Activated naive CD4-positive, alpha-beta T cell treated with anti-CD3 and anti-CD28 coated beads, Interleukin-2, amount 50 U/mL, for 16 hours (primary cell): ENCODE measurements around the gene NCF2.

ENCODE experiments used
- DNase-seq: peaks from one replicate; pipeline ENCODE4 v3.0.0-alpha.2; 2020

The NCF2 gene

DNA sequence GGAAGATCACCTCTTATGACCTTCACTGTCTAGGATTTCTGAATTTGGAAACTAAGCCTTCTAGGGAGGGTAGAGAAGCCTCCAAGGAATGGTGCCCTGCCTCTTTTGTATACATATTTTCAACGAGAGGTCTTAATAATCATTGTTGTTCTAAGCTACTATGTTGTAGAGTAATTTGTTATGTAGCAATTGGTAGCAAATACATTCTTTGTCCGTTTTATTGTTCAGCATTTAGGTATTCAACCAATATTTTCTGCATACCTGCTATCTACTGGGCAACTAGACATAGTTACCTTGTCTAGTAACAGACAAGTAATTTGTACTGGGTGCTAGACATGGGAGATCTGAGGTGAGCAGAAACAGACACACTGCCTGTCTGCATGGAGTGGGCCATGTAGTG, 20.8 kb upstream of the NCF2 start:
- no peak for DNase-seq

DNA sequence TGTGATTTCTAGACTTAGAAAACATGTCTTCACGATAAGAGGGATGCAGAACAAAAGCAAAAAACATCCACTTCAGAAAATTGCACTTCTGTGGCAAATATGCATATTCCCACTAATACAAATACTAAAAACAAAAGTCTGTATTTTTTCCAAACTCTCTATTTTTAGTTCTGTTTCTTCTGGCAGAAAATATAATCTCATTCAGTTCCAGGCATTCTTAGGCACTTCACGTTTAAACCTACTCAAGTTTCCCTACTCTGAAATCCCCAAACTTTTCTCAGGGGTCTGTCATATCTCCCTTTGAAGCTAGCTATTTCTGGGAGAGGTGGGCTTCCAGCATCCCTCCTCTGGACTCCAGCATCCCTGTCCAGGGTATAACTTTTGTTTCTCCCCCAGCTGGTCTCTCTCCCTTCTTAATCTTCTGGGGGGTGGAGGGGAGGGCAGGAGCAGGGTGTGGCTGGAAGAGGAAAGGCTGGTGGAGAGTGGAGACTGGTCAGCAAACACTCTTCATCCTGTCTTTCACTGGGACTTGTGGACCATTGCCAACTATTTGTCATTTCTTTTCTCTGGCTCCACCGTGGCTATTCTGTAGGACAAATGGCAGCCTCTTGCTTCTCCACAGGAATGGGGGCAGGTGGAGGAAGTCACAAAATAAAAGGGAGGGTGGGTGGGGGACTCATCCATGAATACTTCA, 19.6 kb upstream of the NCF2 start:
- no peak for DNase-seq

DNA sequence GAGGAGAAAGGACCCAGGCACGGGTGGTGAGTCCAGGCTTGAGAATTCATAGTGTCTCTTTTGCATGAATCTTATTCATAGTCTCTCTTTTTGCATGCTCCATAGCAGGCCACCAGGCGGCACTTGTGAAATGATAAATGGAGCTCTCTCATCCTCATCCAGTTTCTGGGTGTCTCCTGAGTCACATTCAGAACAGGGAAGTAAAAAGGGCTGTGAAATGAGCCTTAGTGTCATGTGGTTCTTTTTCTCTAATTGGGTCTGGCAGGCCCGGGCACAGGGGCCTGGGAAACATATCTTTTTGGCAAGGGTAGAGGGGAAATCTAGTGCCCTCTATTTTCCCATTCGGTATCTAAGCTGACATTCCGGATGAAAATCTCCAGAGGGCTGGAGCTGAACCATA, 19.1 kb upstream of the NCF2 start:
- no peak for DNase-seq

DNA sequence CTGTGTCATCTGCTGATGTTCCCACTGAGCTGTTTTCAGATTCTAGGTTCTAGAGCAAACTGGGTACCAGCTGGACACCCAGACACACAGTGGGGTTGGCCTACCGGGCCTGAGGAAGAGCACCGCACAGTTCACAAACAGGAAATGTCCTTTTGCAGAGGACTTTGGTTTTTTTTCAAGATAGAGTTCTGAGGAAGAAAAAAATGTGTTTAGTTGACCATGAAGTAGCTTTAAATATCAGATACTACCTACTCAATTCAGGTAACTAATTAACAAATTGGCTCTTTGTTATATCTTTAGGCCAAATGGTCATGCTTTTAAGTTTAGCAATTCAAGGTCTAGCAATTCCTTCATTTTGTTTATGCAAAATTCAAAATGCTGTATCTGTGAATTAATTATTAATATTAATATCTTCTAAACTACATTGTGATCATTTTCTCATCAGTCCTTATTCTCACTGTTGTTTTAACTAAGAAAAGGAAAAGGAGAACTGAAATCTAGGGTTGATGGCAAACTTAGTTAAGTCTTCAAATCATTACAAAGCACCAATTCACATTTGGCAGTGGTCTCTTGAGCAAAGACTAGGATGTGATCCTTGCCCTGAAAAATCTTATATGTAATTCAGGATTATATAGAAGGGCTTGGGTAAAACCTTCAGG, 17.2 kb upstream of the NCF2 start:
- no peak for DNase-seq

DNA sequence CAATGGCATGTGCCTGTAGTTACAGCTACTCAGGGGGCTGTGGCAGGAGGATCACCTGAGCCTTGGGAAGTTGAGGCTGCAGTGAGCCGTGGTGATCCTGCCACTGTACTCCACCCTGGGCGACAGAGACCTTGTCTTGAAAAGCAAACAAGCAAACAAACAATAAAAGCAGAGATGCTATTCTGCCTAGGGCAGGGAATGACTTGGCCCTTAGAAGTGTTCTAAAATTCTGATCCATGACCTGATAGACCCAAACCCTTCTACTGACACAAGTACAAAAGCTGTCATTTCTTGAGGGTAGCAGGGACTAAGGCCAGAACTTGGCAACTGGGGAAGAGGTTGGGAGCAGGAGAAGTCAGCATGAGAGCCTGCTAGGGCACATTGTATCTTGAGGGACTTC, 15.6 kb upstream of the NCF2 start:
- no peak for DNase-seq

DNA sequence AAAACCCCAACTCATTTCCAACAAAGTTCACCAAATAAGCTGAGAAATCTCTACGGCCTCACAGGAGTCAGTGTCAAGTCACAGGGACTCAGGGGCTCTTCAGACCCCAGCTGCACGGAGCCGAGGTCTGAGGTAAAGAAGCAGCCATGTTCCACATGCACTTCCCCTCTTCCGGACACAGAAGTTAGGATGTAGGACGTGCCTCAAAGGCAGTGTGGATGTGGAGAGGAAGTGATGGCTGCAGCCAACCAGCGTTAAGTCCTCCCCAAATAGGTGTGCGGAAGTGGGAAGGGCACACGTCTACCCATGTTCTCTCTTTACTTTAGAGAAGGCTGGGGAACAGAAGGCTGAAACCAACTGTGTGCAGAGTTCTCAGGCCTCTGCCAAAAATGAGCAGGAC, 14.6 kb upstream of the NCF2 start:
- no peak for DNase-seq

DNA sequence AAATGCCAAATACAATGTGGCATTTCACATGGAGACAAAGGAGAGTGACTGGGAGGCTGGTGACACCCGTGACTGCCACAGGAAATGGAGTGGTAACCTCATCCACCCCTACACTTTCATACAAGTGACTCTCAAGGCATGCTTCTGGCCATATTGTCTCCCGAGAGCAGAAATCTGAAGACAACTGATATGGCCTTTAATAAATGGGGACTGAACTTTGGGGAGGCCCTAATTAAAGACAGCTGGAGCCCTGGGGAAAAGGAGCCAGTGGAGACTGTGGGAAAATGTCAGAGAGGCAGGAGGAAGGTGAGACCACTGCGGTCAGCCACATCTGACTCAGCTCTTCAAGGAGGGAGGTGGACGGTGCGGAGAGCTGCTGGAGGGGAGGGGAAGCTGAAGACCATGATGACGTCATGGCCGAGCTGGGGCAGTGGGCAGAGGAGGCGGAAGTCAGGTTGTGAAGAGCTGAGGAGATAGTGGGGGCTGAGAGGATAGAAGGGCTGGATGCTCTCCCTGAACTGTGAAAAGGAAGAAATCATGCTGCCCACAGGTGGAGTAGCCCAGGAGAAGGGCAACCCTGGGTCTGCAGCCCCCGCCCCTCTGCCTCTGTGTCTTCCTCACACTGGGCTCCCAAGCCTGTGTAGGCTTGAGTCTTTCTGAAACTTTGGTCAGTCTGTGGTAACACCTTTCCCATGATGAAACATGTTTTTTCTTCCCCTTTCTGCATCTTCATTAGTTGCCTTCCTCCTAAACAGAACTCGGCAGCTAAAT, 14.0 kb upstream of the NCF2 start:
- no peak for DNase-seq

DNA sequence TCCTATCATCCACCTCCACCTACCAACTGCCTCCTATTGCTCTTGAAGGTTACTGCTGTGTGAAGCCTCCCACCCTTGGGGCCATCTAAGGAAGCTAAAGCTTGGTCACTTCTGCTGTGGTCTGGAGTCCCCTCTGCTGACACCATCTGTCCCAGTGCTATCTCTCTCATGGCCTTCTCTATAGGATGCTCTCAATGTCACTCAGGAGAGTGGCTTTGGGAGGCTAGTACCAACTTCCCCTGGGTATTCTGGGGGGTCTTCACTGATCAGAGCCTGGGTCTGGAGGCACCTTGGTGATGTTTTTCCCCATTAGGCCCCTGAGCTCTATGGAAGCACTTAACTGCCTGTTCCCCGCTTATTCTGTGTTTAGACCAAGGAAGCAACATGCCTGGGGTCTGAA, 12.3 kb upstream of the NCF2 start:
- no peak for DNase-seq

DNA sequence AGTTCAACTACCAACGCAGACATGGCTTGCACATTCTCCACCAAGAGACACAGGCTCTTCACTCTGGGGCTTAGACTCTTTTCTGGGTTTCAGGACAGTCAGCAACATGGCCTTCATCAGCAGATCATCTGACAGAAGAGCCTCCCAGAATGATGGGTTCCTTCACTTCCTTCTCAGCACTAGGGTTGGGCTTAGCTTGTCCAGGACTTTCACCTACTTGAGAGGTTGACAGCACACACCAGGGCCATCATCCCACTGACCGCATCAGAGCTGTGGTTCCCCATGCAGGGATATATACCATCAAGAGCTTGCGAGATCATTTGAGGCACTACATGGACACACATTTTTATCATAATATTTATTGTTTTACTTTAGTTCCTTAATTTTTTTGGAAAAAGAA, 10.4 kb upstream of the NCF2 start:
- no peak for DNase-seq

DNA sequence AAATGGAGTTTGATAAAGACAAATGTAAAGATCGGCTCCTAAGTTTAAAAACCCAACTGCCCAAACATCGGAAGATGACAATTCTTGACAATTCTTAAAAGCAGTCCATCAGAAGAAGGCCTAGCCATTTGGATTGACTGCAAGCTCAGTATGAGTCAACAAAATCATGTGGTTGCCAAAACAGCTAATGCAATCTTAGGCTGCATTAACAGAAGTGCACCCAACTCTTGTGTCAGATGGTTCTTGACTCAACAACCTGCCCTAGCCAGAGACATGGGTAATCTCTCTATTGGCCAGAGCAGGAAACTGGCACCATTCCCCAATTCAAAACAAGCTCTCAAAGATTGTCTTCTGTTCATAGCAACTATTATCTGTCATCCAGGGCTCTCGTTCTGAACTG, 9.9 kb upstream of the NCF2 start:
- no peak for DNase-seq

DNA sequence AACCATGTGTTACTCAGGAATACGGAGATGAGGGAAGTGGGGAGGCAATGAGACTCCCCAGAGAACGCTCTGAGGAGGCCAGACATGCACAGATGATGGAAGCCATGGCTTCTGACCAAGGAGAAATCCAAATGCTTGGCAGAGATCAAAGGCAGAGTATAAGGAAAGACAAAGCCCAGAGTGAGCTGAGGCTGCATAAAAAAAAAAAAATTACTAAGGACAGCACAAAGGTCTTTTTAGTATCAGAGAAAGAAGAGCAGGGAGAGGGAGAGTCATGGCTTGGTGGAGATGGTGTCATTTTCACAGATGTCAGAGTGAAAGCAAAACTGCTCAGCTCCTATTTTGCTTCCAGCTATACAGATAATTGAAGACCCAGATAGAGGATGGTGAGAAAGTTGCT, 8.1 kb upstream of the NCF2 start:
- DNase-seq: no peak

DNA sequence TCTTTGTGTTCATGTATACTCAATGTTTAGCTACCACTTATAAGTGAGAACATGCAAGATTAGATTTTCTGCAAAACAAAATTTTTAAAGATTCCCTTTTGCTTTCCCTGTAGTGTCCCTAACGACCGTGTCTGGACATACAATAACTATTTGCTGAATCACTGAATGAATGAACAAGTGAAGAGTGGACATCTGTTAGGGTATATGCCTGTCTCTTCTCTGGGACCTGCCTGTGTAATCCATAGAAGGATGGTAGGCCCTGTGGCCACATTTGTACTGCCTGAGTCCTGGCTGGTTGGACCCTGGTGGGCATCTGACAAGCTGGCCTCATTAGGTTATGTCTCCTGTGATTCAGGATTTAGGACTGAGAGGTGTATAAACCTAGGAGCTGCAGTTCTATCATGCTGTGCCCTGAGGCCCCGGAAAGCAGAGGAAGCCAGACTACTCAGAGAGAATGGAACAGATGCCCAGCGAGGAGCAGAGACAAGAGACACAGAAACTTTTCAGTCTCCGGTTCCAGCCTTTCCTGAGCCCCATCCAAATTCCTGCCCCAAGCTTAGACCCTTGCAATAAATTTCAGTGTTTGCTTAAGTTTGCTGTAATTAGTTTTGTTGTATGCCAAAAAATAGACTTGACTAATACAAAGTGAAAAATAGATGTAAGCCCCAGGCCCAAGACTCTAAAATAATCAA, 7.5 kb upstream of the NCF2 start:
- DNase-seq: no peak

DNA sequence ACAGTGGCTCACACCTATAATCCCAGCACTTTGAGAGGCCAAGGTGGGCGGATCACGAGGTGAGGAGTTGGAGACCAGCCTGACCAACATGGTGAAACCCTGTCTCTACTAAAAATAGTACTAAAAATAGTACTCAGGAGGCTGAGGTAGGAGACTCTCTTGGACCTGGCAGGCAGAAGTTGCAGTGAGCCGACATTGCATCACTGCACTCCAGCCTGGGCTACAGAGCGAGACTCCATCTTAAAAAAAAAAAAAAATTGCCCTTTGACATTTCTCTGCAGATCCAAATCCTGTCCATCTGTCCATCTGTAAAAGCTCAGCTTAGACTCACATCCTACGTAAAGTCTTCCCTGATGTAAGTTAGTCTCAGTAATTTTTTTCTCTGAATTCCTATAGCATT, 6.2 kb upstream of the NCF2 start:
- DNase-seq: no peak

DNA sequence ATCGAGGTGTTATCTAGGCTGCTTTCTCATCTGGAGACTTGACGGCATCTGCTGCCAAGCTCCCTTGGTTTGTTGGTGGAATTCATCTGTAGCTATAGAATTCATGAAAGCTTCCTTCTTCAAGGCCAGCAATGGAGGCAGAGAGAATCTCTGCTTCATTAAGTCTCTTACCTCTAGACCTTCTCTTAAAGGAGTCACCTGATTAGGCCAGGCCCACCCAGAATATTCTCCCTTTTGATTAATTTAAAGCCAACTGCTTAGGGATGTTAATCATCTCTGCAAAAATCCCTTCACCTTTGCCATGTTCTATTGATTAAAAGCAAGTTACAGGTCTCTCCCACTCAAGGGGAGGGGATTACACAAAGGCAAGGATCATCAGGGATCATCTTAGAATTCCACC, 5.3 kb upstream of the NCF2 start:
- no peak for DNase-seq

DNA sequence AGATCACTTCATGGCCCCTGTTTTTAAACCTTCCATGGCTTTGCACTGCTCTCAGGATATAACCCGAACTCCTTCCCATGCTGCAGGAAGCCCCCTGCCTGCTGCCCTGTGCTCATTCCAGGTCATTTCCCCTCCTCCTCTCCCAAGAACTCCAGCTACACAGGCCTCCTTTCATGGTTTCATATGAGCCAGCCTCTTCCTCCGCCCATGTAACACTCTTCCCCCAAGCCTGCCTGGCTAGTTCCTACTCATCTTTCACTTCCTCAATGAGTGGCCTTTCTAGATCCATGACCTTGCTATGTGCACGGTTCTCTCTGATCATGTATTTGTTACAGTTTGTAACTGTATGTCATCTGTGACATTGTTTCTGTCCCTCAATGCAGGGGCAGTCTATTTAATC, 3.1 kb upstream of the NCF2 start:
- DNase-seq: no peak

DNA sequence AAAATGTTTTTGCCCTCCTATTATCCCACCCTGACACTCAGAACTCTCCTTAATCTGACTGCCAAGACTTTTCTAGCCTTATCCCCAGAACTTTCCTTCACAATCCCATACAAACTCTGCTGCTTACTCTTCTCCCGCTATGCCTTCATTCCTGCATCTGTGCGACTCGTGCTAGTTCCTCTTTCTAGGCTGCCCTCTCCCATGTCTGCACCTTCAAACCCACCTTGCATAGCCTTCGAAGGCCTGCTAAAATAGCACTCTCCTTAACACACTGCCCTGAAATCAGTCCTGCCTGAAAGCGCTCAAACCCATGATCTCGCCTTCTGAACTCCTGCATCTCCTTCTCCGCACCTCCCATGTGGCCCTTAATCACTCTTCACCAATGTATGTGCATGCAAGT, 2.5 kb upstream of the NCF2 start:
- no peak for DNase-seq

DNA sequence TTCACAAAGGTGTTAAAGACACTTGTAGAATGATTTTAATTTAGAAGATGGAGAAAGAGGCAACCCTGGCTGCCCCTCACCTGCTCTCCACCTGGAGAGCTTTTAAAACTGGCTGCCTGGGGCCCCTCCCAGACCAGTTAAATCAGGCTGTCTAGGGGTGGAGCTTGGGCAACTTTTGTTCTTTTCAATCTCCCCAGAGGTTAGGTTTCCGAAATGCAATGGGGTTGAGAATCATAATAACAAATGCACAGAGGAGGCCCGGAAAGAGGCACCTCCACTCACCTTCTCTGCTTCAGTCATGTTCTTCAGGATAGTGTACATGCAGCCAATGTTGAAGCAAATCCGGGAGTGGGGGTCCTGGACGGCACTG, 400 bp downstream of the NCF2 start:
- DNase-seq: no peak

DNA sequence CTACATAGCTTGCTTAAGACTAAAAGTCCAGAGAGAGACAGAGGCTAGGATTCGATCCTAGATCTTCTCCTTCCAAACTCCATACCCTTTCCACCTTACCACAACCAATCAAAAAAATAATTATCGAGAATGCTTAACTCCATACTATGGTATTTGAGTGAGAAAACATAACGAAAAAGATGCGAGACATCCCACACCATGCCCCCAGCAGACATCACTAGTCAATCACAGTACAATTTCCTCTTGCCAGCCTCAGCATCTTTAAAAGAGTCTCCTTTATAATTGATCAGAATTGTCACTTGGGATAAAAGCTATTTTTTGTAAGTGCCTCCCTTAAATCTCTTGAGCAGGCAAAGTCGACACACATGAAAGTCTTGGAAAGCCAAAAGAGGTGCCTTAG, 875 bp downstream of the NCF2 start:
- DNase-seq: no peak

DNA sequence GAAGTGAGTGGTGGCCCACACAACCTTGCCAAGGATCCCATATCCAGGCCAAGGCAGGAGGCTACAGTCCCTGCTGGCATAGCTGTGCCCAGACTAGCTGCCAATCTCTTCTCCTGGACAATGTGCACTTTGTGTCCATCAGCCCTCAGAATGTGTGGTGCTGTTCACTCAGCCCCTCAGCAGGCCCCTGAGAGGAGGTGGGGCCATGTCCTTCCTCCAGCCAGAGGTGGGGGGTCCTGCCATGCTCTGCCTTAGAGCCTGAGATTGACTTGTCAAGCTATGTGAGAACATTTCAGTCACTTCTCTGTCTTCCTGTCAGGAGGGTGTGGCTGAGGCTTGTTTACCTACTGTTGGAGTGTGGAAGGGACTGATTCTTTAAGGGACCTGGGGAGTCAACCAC, 1.4 kb downstream of the NCF2 start:
- DNase-seq: no peak

DNA sequence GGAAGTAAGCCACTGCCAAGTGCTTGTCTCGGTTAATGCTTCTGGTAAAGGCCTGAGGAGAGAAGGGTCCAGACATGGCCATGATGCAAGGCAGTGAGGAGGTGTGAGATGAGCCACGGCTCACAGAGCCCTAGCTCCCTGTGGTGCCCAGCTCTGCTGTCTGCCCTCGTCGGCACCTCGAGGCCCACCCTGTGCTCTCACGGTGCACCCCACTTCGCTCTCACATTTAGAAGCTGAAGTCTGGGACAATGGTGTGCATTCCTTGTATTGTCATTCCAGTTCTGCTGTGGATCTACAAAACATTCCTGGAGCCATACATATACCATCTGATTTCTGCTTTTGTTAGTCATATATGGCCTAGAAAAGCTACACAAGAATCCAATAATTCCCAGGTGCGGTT, 3.3 kb downstream of the NCF2 start:
- no peak for DNase-seq

DNA sequence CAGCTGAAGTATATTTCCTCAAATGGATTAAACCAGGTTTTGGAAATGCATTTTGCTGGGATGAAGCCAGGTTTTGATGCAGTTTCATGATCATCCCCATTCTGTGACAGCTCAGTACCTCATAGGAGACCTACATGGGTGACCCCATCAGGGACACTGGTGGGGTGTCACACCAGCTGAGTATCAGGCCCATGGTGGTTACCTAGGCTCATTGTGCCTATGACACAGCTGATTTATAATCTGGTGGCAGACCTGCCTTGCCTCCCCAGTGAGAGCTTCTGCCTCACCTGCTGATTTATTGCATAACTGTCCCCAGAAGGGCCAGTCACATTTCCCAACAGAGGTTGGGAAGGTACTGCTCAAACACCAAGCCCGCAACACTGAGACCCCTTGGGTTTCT, 3.8 kb downstream of the NCF2 start:
- no peak for DNase-seq

DNA sequence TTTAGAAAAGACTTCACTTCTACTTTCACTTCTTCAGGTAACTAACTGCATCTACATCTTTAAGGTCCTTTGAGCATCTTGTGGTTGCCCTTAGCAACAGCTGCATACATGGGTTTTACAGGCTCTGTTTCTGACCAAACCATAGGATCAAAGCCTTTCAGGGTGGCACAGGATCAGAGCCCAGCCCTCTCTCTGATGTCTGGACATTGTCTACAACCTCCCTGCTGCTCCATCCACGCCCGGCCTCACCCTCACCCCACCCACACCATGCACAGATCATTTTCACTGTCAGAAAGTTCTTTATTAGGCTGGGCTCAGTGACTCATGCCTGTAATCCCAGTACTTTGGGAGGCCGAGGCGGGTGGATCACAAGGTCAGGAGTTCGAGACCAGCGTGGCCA, 5.2 kb downstream of the NCF2 start:
- DNase-seq: no peak

DNA sequence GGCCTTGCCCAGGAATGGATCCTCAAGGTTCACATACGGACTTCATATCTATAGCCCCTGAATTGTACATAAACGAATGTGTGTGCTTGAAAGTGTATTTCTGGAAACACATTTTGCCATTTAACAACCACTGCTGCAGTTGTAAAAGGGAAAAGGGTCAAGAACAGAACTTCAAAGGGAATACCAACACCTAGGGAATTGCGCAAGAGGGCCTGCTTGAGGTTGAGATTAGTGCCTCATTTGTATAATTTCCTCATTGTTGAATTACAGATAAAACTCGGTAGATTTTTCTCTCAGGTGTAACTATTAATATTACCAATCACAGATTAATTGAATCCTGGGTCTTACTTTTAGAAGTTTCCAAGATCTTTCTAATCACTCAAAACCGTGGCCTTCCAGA, 6.1 kb downstream of the NCF2 start:
- no peak for DNase-seq

DNA sequence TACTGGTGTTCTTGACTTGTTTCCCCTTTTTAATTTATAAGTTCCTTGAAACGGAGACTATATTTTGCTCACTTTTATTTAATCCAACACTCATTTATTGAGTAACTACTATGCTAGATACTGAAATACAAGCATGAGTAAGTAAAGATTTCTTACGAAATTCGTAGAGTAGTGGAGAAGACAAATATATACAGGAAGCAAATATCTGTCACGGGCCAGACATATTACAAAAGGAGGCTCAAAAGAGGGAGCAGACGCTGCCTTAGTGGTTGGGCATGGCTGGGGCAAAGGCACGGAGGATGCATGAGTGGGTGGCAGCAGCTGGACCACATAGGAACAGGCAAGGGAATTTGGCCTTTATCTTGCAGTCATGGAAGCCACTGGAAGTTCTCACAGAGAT, 6.8 kb downstream of the NCF2 start:
- DNase-seq: no peak
